ENCODE data around the gene CPLANE1.

GRCh38 chr5:37153661-37154060, 95.5 kb downstream of the CPLANE1 start:
- TF ChIP-seq CTCF (IDR thresholded peaks at IDR 0.05), result no peak
- no peak for TF ChIP-seq POLR2A (IDR thresholded peaks at IDR 0.05; ENCODE audit: low read depth)
- TF ChIP-seq POLR2AphosphoS5 (IDR thresholded peaks at IDR 0.05), result no peak
- no peak for TF ChIP-seq EP300 (IDR thresholded peaks at IDR 0.05)
